ENCODE results near the gene BST2.

Gene BST2, protein sequence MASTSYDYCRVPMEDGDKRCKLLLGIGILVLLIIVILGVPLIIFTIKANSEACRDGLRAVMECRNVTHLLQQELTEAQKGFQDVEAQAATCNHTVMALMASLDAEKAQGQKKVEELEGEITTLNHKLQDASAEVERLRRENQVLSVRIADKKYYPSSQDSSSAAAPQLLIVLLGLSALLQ

DNA sequence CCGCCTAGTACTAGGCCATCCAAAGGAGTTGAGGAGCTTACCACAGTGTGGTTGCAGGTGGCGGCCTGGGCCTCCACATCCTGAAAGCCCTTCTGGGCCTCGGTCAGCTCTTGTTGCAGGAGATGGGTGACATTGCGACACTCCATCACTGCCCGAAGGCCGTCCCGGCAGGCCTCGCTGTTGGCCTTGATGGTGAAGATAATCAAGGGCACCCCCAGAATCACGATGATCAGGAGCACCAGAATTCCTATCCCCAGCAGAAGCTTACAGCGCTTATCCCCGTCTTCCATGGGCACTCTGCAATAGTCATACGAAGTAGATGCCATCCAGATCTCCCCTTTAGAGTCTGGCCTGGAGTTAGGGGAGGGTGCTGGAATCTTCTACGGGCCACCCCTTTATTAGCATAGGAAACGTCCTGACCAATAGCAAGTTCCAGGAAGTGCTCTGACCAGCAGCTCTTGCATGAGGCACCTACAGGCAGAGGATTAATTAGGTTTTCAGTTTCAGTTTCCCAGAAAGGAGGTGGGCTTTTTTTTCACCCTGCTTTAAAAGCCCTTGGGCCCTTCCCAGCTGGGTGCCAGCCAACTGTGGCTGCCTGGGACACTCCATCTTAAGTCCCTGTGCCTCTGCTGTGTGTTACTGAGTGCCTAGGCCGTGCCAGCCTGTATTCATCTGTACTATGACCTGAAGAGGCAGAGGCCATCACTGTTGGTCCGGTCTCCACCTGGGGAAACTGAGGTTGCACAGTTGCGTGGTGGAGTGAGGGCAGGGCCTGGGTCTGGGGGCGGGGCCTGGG lies at the start of gene BST2:
BST2 (minus strand) TSS at position 381 of the 796 bp plus-strand sequence; CDS start at position 326, 55 bp downstream.
- DNase-seq (ENCODE audit: low read depth), result peak; percentile 77

GRCh38 chr19:17454576-17455071 lies 49.2 kb upstream of the BST2 start:
- no peak for DNase-seq (ENCODE audit: low read depth)

DNA sequence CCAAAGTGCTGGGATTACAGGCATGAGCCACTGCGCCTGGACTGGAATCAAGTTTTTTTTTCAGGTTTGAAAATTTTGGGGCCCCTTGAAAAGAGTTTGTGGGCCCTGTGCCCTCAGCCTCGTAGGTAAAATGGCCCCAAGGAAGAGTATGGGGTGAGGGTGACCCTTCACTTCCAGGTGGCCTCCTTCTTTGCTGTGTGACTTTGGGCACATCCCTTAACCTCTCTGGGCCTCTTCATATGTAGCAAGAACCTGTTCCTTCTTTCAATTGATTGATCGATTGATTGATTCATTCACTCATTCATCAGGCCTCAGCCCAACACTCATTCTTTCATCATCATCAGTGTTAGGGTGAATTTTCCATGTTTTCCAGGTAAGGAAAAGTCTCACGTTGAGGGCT lies 46.4 kb upstream of the BST2 start:
- no peak for DNase-seq (ENCODE audit: low read depth)

- DNase-seq (ENCODE audit: low read depth), result no peak
Measured at GRCh38 chr19:17450264-17451075, 45.0 kb upstream of the BST2 start.

DNA sequence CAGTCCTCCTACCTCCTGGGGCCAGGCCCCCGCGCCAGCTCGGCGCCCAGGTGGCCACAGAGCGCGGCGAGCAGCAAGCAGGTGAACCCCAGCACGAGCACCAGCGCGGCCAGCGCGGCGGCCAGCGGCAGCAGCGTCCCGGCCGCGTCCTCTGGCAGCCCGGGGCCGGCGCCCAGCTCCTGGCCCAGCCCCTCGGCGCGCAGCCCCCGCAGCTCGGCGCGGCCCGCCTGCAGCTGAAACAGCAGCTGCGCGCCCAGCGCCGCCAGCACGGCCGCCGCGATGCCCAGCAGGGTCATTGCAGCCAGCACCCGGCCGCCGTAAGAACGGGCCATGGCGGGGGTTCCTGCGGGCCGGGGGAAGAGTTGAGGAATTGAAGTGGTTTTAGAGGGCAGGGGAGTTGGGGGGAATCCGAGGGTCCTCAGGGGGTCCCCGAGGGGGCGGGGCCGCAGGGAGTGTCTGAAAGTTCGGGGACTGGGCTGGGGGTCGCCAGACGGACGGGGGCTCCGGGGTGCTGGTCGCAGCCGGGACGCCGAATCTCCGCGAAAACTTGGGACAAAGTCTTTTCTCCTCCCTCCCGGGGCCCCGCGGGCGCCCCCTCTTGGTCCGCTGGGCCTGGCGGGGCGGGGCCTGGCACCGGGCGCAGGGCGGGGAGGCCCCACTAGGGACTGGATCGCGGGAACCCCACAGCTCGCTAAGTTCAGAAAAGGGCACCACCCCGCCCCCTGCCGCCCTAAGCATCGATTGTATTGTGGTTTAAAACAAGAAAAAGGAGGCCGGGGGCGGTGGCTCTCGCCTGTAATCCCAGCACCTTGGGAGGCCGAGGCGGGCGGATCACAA lies 42.9 kb upstream of the BST2 start, which contains the start of gene TMEM221:
TMEM221 (minus strand) TSS at position 538 of the 837 bp plus-strand sequence; CDS start at position 332, 206 bp downstream.
- peak; percentile 35 for DNase-seq (ENCODE audit: low read depth)

DNA sequence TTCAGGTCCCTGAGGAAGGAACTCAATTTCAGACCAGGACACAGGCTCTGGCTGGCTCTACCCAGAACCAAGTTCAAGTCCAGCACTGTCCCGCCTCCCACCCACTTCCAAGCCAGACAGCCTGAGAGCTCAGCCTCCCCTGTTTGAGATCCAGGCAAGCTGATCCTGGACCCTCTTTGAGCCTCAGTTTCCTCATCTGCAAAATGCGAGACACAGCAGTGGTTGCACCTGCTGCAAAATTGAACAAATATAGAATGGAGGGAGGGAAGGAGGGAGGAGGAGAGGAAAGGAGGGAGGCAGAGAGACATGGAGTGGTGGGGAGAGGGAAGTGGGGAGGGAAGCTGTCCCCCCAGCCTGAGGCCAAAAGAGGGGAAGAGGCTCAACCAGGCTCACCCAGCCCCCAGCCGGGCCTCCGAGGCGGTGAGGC lies 42.3 kb upstream of the BST2 start:
- no peak for DNase-seq (ENCODE audit: low read depth)

DNA sequence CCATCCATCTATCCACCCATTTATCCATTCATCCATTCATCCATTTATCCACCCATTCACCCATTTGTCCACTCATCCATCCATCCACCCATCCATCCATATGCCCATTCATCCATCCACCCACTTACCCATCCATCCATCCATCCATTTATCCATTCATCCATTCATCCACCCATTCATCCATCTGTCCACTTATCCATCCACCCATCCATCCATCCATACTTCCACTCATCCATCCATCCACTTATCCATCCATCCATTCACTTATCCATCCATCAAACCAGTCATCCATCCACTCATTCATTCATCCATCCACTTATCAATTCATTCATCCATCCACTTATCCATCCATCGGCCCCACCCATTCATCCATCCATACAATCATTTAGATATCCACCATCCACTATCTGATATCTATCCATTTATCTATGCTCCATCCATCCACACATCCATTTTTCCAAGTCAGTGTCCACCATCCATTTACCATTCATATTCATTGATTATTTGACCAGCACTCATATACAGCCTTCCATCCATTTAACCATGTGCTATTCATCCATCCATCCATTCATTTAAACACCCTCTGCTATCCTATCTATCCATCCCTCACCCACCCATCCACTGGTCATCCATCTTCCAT lies 40.2 kb upstream of the BST2 start:
- DNase-seq (ENCODE audit: low read depth), result no peak

DNA sequence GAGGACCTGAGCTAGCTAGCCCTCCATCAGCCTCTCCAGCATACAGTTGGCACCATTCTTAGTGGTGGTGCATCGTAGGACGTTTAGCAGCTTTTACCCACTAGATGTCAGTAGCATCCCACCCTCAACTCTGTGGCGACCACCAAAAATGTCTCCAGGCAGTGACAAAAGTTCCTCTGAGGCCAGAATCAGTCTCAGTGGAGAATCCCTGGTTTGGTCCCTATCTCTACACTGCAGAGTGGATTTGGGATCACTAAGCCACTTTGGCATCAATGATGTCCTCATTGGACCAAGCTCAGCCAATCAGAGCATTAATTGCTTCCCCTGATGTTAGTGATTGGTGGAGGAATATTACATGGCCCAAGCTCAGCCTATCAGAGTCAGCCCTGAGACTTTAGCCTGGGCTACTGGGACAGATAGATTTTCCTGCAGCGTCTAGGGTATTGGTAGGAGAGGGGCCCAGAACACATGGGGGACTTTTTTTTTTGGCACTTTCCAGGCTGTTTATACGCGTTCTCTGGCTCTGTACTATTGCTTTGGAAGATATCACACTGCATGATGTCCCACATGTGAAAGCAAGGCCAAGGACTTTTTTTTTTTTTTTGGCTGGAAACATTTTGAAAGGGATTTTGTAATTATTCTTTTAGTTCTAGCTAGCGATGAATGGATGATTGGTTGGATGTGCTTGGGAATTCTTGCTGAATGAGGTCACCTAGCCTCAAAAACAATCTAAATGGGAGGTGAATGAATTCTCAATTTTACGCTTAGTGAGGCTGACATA lies 36.0 kb upstream of the BST2 start:
- DNase-seq (ENCODE audit: low read depth), result peak; percentile 46

DNA sequence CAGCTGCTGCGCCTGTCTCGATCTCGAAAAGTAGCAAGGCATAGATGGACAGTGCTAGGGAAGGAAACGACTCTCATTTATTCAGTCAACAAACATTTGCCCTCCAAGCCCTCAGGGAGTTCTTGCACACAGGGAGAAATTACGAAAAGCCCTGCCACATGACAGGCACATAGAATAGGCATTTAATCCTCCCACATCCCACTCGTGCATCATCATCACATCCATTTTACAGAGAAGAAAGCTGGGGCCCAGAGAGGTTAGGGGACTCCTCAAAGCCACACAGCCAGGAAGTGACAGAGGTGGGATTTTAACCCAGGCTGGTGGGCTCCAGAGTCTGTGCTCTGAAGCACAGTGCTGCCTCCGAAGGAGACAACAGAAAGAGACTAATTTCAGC lies 31.4 kb upstream of the BST2 start:
- no peak for DNase-seq (ENCODE audit: low read depth)

- no peak for DNase-seq (ENCODE audit: low read depth)
Measured at GRCh38 chr19:17436094-17436873, 30.9 kb upstream of the BST2 start.

DNA sequence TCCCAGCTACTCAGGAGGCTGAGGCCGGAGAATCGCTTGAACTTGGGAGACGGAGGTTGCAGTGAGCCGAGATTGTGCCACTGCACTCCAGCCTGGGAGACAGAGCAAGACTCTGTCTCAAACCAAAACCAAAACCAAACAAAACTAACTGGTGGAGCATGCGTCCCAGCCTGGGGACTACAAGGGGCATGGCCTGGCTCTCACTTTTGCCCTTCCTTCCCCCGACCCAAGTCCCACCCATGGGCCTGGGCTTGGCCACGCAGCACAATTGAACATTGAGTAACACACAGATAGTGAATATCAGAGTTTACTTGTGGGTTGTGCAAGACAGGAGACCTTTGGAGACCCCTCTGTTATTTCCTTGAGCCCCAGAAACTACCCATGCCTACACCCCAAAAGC lies 29.8 kb upstream of the BST2 start:
- DNase-seq (ENCODE audit: low read depth), result no peak

- no peak for DNase-seq (ENCODE audit: low read depth)
Measured at GRCh38 chr19:17431417-17431816, 26.0 kb upstream of the BST2 start.

GRCh38 chr19:17429641-17430113 lies 24.2 kb upstream of the BST2 start:
- no peak for DNase-seq (ENCODE audit: low read depth)

GRCh38 chr19:17424743-17425365 lies 19.4 kb upstream of the BST2 start:
- DNase-seq (ENCODE audit: low read depth), result peak; percentile 38

- no peak for DNase-seq (ENCODE audit: low read depth)
Measured at GRCh38 chr19:17423429-17424208, 18.2 kb upstream of the BST2 start.

DNA sequence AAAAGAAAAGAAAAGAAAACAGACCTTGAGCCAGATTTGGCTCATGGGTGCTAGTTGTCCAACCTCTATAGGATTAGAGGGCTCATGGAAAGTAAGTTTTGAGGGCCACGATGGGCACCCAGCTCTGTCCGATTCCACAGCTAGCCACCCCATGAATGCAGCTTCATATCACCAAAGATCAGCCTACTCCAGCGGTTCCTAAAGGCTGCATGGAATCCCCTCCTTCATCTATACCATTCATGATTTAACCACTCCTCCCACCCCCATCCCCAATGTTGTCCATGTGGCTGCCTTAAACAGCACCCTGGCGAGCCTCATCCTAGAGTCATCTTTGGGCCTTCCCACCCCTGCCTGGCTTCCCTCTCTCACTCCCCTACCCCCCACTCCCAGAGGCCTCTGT lies 16.5 kb upstream of the BST2 start:
- no peak for DNase-seq (ENCODE audit: low read depth)

- peak; percentile 41 for DNase-seq (ENCODE audit: low read depth)
Measured at GRCh38 chr19:17420475-17420924, 15.1 kb upstream of the BST2 start.
